ENCODE measurements around the gene SLC15A2. TPM values are rescaled to one million over a fixed set of nuclear protein-coding genes. Genes with fewer than 3 reads are reported as not detected.

Gene SLC15A2
- total RNA-seq, 4 donors from 2014 or later = 0.76 to 2.3 (median 1.4) TPM

- Histone ChIP-seq H3K4me1 (no peaks in the 10 kb centered on the region), H3K27me3 (no peaks in the 10 kb centered on the region), H3K9me3 (peaks cover 4% of the 10 kb centered on the region), H3K27ac (no peak overlapping the region), H3K4me3 (no peak overlapping the region), H3K36me3 (no peaks in the 10 kb centered on the region)
- no peak for TF ChIP-seq POLR2A (IDR thresholded peaks at IDR 0.05)
- TF ChIP-seq POLR2AphosphoS5 (IDR thresholded peaks at IDR 0.05) = no peak
- no peak for TF ChIP-seq CTCF (IDR thresholded peaks at IDR 0.05)
- TF ChIP-seq EP300 (IDR thresholded peaks at IDR 0.05) = no peak
- DNase-seq (ENCODE audit: low spot score in 2 of 2) = no peak
Measured at GRCh38 chr3:121979734-121980449, 85.7 kb downstream of the SLC15A2 start.

GRCh38 chr3:121980450-121980796, 86.2 kb downstream of the SLC15A2 start:
- no peaks in the 10 kb centered on the region for H3K4me1 ChIP-seq
- H3K9me3 ChIP-seq = peaks cover 4% of the 10 kb centered on the region
- no peak overlapping the region for H3K4me3 ChIP-seq
- no peaks in the 10 kb centered on the region for H3K36me3 ChIP-seq
- no peak for DNase-seq (ENCODE audit: low spot score in 2 of 2)
- TF ChIP-seq CTCF (IDR thresholded peaks at IDR 0.05) (no peak), POLR2A (IDR thresholded peaks at IDR 0.05) (no peak), EP300 (IDR thresholded peaks at IDR 0.05) (no peak), POLR2AphosphoS5 (IDR thresholded peaks at IDR 0.05) (no peak)
- 90% methylated on average over 5 of the region's 5 CpGs for WGBS
- H3K27ac ChIP-seq = no peak overlapping the region
- H3K27me3 ChIP-seq = no peaks in the 10 kb centered on the region

- Histone ChIP-seq H3K27ac (no peak overlapping the region), H3K4me1 (no peaks in the 10 kb centered on the region), H3K9me3 (peaks cover 4% of the 10 kb centered on the region), H3K4me3 (no peak overlapping the region), H3K36me3 (no peaks in the 10 kb centered on the region), H3K27me3 (no peaks in the 10 kb centered on the region)
- TF ChIP-seq EP300 (IDR thresholded peaks at IDR 0.05) (no peak), POLR2A (IDR thresholded peaks at IDR 0.05) (no peak), CTCF (IDR thresholded peaks at IDR 0.05) (no peak), POLR2AphosphoS5 (IDR thresholded peaks at IDR 0.05) (no peak)
- DNase-seq (ENCODE audit: low spot score in 2 of 2) = no peak
- 72% methylated on average over 2 of the region's 2 CpGs for WGBS
Measured at GRCh38 chr3:121981473-121981872, 87.3 kb downstream of the SLC15A2 start.

GRCh38 chr3:121985846-121986245, 91.6 kb downstream of the SLC15A2 start:
- no peak overlapping the region for H3K4me3 ChIP-seq
- H3K27ac ChIP-seq = no peak overlapping the region
- no peaks in the 10 kb centered on the region for H3K9me3 ChIP-seq
- no peaks in the 10 kb centered on the region for H3K36me3 ChIP-seq
- H3K4me1 ChIP-seq = no peaks in the 10 kb centered on the region
- no peak for TF ChIP-seq POLR2AphosphoS5 (IDR thresholded peaks at IDR 0.05)
- TF ChIP-seq EP300 (IDR thresholded peaks at IDR 0.05) = no peak
- TF ChIP-seq CTCF (IDR thresholded peaks at IDR 0.05) = no peak
- no peak for TF ChIP-seq POLR2A (IDR thresholded peaks at IDR 0.05)
- WGBS = 85% methylated on average over 2 of the region's 2 CpGs
- no peaks in the 10 kb centered on the region for H3K27me3 ChIP-seq
- no peak for DNase-seq (ENCODE audit: low spot score in 2 of 2)

- DNase-seq (ENCODE audit: low spot score in 2 of 2) = no peak
- Histone ChIP-seq H3K4me3 (no peak overlapping the region), H3K27me3 (no peaks in the 10 kb centered on the region), H3K36me3 (no peaks in the 10 kb centered on the region), H3K9me3 (no peaks in the 10 kb centered on the region), H3K27ac (no peak overlapping the region), H3K4me1 (no peaks in the 10 kb centered on the region)
- TF ChIP-seq POLR2AphosphoS5 (IDR thresholded peaks at IDR 0.05) (no peak), EP300 (IDR thresholded peaks at IDR 0.05) (no peak), CTCF (IDR thresholded peaks at IDR 0.05) (no peak), POLR2A (IDR thresholded peaks at IDR 0.05) (no peak)
- 66% methylated on average over 2 of the region's 2 CpGs for WGBS
Measured at GRCh38 chr3:121988146-121988545, 93.9 kb downstream of the SLC15A2 start.
